ENCODE results near the gene NSD2.
"Not testable (repeated sequence)": the region's sequence is repeated elsewhere in the genome, so short reads cannot be mapped to it uniquely, and the experiment has no call there.

DNA sequence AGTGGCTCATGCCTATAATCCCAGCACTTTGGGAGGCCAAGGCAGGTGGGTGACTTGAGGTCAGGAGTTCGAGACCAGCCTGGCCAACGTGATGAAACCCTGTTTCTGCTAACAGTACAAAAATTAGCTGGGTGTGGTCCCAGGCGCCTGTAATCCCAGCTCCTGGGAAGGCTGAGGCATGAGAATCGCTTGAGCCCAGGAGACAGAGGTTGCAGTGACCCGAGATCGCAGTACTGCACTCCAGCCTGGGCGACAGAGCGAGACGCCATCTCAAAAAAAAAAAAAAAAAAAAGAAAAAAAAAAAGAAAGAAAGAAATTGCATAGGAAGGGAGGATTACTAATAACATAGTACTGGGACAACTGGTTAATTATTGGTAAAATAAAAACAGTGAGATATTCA lies 40.1 kb downstream of the NSD2 start:
- TF ChIP-seq, protein P1, sequence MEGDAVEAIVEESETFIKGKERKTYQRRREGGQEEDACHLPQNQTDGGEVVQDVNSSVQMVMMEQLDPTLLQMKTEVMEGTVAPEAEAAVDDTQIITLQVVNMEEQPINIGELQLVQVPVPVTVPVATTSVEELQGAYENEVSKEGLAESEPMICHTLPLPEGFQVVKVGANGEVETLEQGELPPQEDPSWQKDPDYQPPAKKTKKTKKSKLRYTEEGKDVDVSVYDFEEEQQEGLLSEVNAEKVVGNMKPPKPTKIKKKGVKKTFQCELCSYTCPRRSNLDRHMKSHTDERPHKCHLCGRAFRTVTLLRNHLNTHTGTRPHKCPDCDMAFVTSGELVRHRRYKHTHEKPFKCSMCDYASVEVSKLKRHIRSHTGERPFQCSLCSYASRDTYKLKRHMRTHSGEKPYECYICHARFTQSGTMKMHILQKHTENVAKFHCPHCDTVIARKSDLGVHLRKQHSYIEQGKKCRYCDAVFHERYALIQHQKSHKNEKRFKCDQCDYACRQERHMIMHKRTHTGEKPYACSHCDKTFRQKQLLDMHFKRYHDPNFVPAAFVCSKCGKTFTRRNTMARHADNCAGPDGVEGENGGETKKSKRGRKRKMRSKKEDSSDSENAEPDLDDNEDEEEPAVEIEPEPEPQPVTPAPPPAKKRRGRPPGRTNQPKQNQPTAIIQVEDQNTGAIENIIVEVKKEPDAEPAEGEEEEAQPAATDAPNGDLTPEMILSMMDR (conservative IDR thresholded peaks at IDR 0.05 in 1 of 2, IDR thresholded peaks at IDR 0.05 in 1 of 2; ENCODE audit: extremely low read depth in 1 of 2, insufficient read depth in 1 of 2, low read depth in 1 of 2, low read length in 2 of 2): not testable (repeated sequence)
- TF ChIP-seq EZH2 (IDR thresholded peaks at IDR 0.05; ENCODE audit: borderline replicate concordance, low read length): not testable (repeated sequence)
